GM19328 (cell line): ENCODE data around the gene IL1R2.

Experiments used
- ATAC-seq: cut with Tn5 transposase; IDR thresholded peaks from one replicate; pipeline ENCODE4 v1.9.1; 2021; ENCODE audit warnings: mild to moderate bottlenecking, moderate library complexity; ENCODE audit not compliant: unreplicated experiment

The IL1R2 gene

DNA sequence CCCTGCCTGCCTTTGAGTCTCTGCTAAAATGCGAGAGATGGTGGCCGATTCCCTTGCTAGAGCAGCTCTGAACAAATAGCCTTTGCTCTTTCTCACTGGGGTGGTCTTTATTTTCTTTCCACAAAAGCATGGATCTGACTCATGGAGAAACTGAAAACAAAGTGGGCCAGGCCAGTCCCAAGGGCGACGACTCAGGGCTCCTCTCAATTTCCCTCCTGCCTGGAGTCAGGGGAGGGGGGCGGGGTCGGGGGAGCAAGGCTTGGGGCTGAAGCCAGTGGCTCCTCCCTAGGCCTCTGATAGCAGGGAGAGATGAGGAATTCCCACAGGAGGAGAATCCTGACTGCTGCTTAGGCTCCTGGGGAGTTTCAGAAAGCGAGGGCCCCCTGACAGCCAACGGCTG, 17.1 kb upstream of the IL1R2 start:
- no peak for ATAC-seq

DNA sequence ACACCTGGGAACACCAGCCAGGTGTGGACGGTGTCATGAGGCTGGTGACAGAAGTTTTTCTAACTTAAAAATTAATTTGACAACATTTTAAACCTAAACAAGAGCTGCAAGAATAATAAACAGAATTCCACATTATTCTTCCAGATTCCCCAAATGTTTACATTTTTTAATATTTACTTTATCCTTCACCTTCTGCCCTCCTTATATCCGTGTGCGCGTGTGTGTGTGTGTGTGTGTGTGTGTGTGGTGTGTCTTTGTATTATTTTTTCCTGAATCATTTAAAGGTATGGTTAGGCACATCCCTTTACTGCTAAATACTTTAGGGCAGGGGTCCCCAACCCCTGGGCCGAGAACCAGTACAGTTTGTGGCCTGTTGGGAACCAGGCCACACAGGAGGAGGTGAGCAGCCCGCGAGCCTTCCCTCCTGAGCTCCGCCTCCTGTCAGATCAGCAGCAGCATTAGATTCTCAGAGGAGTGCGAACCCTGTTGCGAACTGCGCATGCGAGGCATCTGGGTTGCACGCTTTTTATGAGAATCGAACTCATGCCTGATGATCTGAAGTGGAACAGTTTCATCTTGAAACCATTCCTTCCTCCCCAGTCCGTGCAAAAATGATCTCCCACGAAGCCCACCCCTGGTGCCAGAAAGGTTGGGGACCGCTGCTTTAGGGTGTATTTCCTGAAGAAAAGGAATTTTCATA, 16.4 kb upstream of the IL1R2 start:
- no peak for ATAC-seq

DNA sequence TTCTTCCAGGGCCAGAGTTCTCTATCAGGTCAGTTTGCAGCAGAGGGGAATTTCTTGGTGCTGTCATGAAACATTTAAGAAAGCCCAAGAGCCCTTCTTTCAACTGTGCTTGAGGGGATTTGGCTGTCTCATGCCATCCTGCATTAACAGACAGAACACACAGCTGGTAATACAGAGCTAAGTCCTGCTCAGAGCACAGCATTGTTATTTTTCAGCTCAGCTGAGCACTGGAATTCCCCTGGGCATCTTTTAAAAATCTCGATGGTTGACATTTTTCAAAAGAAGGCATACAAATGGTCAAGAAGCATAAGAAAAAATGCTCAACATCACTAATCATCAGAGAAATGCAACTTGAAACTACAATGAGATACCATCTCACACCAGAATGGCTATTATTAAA, 14.9 kb upstream of the IL1R2 start:
- no peak for ATAC-seq

DNA sequence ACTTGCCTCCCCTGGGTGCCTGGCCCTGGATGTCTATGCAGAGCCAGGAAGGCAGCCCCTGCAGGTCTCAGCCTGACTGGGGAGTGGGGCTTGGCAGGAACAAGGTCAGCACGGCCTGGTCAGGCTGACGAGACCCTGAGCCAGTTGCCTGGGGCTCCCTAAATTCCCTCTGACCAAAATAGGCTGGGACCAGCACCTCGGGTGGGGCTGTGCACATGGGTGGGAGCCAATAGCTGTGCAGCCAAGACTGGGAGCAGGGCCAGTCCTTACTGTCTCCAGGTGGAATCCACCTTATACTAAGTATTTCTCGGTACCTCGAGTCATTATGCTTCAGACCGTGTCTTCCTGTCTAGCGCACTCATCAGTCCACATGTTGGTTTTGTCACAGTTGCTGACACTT, 11.4 kb upstream of the IL1R2 start:
- ATAC-seq, result no peak

DNA sequence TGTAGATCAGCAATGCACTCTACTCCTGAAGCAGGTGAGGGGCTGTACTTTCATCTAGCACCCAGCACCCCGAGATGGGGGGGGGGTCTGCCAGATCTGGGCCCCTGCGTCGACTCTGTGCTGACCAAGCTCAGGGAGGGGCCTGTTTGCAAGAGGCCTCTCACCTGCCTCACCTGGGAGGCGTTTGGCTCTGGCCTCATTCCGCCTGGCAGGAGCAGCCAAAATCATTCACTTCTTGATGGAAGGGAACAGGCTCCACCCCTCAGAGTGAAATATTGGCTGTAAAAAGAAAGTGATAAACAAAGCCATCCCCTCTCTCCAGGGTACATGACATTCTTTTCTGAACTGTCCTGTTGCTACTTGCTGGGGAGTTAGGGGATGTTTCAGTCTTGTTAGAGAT, 10.7 kb upstream of the IL1R2 start:
- ATAC-seq, result no peak

DNA sequence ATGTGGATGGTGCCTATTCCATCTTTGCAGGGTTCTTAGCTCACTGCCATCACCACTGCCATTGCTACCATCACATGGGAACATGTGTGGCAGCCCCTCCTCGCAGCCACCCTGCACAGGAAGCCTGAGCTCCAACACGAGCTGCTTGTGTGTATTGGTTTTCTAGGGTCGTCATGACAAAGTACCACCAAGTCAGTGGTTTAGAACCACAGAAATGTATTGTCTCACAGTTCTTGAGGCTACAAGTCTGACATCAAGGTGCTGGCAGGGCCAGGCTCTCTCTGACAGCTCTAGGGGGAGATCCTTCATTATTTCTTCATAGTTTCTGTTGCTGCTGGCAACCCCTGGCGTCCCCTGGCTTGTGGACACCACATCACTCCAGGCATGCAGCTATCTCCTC, 10.3 kb upstream of the IL1R2 start:
- ATAC-seq, result no peak

DNA sequence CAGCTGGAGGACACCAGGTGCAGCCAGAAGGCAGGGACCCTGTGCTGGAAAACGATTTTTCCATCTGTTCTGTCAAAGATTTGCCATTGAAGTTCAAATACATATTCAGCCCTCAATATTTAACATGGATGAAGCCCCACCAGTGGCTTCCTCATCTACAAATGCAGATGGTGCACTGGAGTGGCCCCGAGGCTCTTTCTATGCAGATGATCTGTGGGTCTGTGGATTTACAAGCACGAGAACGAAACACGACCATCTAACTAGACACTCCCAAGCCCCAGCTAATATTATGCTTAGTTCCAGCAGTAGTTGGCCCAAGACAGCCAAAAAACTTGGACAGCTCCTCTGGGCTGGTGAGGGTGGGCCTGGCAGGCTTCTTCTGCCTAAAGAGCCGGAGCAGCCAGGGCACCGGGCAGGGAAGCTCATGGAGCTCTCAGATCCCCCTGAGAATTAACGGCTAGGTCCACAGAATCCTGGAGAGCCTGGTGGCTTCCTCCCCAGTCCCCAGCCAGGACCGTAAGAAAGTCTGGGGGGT, 9.2 kb upstream of the IL1R2 start:
- ATAC-seq, result no peak

DNA sequence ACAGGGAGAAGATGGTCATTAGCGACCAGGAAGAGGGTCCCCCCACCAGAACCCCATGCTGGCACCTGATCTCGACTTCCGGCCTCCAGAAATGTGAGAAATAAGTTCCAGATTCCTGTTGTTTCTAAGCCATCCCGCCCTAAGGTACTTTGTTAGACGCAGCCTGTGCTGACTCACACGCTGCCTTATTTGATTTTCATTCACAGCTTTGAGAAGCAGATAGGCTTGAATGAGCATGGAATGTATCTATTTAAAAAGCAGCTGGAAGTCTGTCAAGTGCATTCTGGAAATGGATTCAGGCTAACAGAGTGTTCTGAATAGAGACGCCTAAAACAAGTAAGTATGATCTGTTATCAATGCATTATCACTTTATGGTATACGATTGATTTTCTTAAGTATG, 8.3 kb upstream of the IL1R2 start:
- ATAC-seq, result no peak

DNA sequence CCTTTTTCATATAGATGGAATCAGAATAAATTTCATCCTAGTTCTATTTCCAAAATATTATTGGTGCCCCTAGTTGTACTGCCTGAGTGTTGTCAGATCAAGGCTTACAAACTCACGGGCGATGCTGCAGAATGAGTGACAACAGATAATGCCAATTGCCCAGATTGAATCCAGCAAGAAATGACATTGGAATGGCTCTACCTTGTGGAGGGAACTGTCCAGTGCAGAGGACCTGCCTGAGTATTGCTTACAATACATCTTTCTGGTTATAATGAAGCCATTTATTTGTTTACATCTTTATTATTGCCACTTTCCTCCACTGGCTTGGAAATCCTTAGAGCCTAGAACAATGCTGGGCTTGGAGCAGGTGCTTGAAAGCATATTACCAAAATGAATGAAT, 7.8 kb upstream of the IL1R2 start:
- no peak for ATAC-seq

DNA sequence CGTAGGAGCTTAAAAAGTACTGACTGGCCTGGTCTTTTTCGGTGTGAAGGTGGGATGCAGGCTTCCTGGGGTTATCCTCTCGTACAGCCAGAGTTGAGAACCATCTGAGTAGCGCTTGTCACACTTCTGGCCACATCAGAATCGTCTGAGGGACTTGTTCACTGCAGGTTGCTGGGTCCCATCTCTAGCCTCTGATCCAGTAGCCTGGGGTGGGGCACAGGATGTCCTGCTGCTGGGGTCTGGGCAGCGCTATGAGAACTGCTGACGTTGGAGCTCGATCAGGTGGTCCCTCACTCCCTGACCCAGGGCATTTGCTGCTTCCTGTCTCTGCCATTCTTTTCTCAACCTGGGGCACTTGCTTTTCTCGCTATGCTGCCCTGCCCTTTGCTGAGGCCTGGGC, 7.1 kb upstream of the IL1R2 start:
- ATAC-seq, result no peak

DNA sequence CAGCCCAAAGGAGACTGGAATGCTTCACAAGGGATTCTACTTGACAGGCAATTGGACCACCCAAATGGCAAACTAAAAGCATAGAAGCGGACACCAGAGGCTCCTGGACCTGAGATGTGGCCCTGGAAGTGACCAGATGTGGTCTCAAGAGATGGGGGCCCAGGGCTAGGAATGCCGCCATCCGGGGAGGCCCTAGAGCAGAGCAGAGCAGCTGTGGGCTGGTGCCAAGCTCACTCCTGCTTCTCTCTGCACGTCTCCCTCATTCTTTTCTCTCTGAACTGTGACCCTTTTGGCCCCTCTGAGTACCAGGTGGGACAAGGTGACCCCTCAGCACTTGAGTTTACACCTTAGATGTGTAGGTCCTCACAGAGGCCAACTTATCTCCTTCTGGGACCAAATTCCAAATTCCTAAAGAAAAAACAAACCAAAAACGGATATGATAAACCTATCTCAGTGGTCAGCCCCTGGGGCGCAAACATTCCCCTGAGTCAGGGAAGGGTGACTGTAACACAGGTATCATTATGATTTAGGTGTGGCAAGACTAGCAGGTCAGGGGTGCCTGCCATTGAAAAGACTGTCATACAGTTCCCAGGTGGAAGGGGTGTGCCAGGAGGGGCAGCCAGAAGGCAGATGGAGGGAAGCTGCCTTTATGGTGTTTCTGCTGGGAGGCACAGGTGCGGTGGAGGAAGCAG, 6.5 kb upstream of the IL1R2 start:
- ATAC-seq, result no peak

DNA sequence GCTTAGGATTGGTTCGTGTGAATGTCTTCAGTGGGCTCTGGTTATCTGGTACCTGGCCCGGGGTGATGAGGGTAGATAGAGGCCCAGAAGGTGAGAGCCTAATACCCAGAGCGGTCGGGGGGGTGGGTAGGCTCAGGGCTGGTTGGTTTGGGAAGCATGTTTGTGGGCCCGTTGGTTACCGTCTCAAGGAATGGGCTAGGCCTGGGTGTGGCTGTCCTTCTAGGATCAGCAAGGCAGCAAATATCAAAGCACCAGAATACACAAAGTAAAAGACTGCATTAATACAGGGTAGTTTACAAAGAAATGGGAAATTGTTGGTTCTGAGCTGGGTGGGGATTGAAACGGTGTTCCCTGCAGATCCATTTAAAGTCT, 6.0 kb upstream of the IL1R2 start:
- no peak for ATAC-seq

DNA sequence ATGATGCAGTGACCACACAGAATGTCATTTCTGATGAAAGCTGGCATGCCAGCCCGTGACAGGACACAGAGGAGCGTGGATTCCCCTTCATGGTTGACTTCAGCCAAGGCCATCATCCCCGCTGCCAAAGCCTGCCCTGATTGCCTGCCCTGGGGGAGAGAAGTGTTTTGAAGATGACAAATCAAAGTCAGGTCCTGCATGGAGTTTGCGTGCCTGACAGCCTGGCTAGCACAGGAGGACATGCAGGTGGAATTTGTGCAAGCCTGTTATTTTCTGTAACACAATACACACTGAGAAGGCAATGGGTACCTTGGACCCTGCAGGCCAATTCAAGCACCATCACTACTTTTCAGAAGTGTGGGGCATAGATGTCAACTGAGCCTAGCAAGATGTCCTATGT, 5.4 kb upstream of the IL1R2 start:
- no peak for ATAC-seq

DNA sequence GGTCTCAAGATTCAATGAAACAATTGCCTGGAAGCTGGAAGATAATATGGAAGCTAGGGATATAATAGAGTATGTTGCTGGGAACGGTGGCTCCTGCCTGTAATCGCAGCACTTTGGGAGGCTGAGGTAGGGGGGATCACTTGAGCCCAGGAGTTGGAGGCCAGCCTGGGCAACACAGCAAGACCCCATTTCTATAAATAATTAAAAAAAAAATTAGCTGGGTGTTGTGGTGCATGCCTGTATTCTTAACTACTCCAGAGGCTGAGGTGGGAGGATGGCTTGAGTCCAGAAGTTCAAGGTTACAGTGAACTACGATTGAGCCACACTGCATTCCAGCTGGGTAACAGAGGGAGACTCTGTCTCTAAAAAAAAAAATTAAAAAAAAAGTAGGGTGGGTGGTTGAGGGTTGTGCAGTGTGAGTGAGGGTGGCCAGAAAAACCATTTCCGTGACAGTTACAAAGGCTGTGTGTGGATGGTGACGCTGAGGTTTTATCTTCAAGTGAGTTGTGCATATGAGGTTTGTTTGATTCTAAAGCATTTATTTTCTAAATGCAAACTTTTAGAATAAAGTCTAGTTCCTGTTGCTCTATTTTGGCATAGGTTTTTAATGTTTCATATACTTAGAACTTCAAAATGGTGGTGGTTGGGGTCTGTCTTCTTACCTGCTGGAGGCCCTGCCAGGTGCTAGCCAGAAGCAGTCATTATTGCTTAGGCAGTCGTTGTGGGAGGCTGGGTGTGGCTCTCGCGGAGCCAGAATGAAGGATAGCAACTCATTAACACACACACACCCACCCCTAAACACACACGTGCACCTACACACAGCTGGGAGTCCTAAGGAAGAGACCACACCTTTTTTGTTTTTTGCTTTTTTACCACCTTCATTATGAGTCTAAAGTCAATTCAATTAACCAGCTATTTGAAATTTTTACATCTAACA, 4.7 kb upstream of the IL1R2 start:
- ATAC-seq, result no peak

DNA sequence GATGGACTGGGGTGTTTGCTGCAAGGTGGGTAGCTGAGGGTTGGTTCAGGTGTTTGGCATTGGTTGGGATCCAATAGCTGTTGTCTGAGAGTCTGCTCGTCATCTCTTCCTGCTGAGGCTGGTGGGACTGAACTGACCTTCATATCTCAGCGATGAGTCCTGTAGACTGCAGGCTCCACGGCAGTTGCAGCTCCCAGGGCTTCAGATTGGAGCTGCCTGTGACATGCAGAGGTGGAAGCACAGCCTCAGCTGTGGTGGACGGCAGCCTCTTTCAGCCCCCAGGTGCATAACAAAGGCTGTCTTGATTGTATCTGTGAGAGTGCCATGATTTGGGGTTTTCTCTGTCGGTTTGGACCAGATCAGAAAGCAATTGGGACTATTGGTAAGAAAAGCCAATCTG, 3.9 kb upstream of the IL1R2 start:
- ATAC-seq, result no peak

DNA sequence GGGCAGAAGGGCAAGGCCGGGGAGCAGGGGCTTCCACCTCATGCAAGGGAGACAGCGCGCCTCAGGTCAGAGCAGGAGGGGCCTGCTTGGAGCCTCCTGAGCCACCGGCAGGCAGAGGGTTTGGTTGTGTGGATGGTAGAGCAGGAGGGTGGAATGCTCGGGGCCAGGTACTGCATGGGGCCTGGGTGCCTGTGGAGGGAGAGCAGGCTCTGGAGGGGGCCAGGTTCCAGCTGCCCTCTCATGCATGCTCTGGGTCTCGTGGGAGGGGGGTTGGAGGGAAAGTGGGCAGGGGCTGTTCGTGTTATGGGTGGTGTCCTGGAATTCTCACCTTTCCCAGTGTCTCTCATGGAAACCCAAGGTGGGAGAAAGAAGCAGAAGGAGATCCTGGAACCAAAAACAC, 3.2 kb upstream of the IL1R2 start:
- no peak for ATAC-seq

DNA sequence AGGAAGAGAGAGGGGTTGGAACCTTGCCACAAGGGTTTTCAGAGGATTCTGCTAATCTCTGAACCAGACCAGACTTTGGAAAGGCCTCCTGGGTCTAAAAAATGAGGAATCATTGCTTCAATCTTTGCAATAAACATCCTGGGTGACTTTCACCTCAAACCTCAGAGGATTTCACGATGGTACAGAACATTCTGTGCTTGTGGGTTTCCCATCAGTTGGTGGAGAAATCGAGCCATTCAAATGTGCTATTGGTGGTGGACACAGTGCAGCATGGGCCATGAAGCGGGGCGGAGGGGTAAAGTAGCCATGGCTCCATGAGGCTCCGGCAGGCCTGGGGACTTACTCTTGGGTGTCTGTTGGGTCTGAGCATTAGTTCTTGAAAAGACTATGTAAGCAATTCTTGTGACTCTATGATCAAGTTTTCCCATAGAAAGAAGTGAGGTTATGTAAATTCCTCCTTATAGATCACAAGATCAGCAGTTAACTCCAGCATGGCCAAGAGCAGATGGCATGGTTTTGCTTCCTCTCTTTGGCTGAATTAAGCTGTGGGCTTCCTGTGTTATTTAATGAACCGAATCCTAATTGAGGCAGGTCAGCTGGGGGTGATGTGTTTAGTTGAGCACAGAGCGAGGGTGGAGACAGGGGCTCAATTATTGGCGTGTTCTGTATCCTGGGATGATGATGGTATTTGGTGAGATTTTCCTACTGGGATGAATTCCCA, 1.9 kb upstream of the IL1R2 start:
- ATAC-seq, result no peak

DNA sequence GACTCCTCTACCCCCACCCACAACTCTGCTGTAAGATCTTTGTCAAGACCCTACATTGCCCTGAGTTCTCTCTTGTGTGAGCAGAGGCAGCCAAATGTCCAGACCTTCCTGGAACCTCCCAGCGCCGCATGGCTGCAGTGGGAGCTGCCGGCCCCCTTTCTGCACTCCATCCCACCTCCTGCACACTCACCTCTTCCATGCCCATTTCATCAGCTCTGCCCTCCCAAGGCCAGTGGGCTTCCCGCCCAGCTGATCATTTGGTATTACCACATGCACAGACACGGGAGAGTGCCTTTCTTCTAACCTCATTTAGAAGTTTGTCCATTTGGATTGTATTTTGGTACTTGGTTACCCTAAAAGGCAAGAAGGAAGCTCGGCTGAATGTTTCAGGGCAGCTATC, 2.0 kb downstream of the IL1R2 start:
- no peak for ATAC-seq

DNA sequence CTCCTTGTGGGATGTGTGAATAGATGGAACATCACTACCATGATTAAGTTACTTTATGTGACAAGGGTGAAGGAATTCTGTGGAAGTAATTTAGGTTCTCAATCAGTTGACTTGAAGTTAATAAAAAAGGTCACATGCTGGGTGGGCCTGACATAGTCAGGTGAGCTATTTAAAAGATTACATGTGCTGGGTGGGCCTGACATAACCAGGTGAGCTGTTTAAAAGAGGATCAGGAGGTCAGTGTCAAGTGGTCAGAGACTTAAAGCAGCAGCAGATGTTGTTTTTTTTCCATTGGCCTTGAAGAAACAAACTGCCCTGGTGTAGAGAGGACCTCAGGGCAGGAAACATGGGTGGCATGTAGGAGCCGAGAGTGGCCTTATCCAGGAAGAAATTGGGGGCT, 3.3 kb downstream of the IL1R2 start:
- no peak for ATAC-seq

DNA sequence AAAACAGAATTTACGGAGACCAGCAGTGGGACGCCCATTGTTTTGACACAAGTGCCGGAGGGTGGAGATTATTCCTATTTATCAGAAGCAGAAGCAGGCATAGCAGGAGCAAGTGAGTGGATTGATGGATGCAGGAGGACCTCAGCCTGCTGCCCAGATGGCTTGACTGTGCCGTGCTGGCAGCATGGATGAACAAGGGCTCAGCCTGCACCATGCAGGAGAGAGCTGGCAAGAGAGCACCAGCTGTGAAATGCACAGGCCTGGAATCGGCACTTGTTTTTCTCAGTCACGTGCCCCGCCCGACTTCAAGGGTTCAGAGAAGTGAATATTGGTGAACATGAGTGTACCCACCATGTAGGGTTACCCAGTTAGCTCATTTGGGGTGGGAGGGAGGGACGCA, 4.0 kb downstream of the IL1R2 start:
- ATAC-seq, result no peak

DNA sequence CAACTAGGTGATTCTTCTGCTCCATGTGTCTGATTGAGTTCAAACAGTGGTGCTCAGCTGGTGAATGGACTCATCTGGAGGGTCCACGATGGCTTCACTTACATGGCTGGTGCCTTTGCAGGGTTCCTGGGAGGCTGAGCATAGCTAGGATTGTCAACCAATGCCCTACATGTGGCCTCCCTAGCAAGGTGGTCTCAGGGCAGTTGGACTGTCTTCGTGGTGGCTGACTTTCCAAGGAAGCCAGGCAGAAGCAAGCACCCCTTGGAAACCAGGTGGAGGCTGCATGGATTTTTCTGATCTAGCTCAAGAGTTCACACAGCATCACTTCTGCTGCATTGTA, 6.8 kb downstream of the IL1R2 start:
- ATAC-seq, result no peak
